GM19238 (cell line): ENCODE data around the gene RUNDC3A.

Experiments used
- DNase-seq: peaks from one replicate; pipeline ENCODE4 v3.0.0; 2011; ENCODE audit warnings: low spot score; ENCODE audit not compliant: insufficient read length

RUNDC3A gene

GRCh38 chr17:44283344-44284023 lies 24.9 kb upstream of the RUNDC3A start:
- DNase-seq: no peak

GRCh38 chr17:44284024-44284400 lies 24.4 kb upstream of the RUNDC3A start:
- no peak for DNase-seq

- no peak for DNase-seq
These were observed 20.8 kb upstream of the RUNDC3A start for GRCh38 chr17:44287651-44288050.

- no peak for DNase-seq
These were observed 14.7 kb upstream of the RUNDC3A start for GRCh38 chr17:44293509-44294226.

GRCh38 chr17:44297975-44298374 lies 10.4 kb upstream of the RUNDC3A start:
- DNase-seq: no peak

GRCh38 chr17:44304651-44305050 lies 3.8 kb upstream of the RUNDC3A start:
- DNase-seq: no peak

- DNase-seq: no peak
These were observed 814 bp upstream of the RUNDC3A start for GRCh38 chr17:44307387-44308186.

GRCh38 chr17:44308865-44309264 lies 464 bp downstream of the RUNDC3A start:
- no peak for DNase-seq

- DNase-seq: no peak
These were observed 1.1 kb downstream of the RUNDC3A start for GRCh38 chr17:44309472-44309871.

- DNase-seq: no peak
These were observed 1.8 kb downstream of the RUNDC3A start for GRCh38 chr17:44310188-44310587.

GRCh38 chr17:44310609-44311376 lies 2.4 kb downstream of the RUNDC3A start:
- DNase-seq: no peak

- DNase-seq: no peak
These were observed 3.3 kb downstream of the RUNDC3A start for GRCh38 chr17:44311562-44312181.

- DNase-seq: no peak
These were observed 4.1 kb downstream of the RUNDC3A start for GRCh38 chr17:44312396-44313104.

GRCh38 chr17:44314031-44314430 lies 5.6 kb downstream of the RUNDC3A start:
- no peak for DNase-seq

GRCh38 chr17:44314524-44314868 lies 6.1 kb downstream of the RUNDC3A start:
- DNase-seq: no peak

GRCh38 chr17:44314869-44315661 lies 6.7 kb downstream of the RUNDC3A start:
- peak; percentile 60 for DNase-seq

GRCh38 chr17:44315760-44316731 lies 7.6 kb downstream of the RUNDC3A start:
- no peak for DNase-seq

- DNase-seq: no peak
These were observed 9.1 kb downstream of the RUNDC3A start for GRCh38 chr17:44317545-44317944.
